ENCODE results near the gene PARD3. TPM values are rescaled to one million over a fixed set of nuclear protein-coding genes. Genes with fewer than 3 reads are reported as not detected.

PARD3 gene
- total RNA-seq, 1 experiment from 2014 or later, result not detected

GRCh38 chr10:34092891-34093290, 722.2 kb downstream of the PARD3 start:
- Histone ChIP-seq H3K9ac (ENCODE audit: low read length) (no peak overlapping the region), H3K4me2 (ENCODE audit: low read depth, low read length, poor library complexity, severe bottlenecking) (no peak overlapping the region), H3K9me2 (replicated peaks; ENCODE audit: insufficient read depth, low read length) (no peaks in the 10 kb centered on the region), H2AFZ (ENCODE audit: low read length) (no peak overlapping the region), H3K9me3 (ENCODE audit: low read length) (peaks cover 24% of the 10 kb centered on the region; the same call in 1 of the 2 replicates), H3K4me1 (ENCODE audit: low read length) (no peaks in the 10 kb centered on the region), H3K27me3 (ENCODE audit: low read length) (no peaks in the 10 kb centered on the region), H4K20me1 (ENCODE audit: insufficient read depth, low read depth, low read length) (no peaks in the 10 kb centered on the region), H3K27ac (ENCODE audit: low read length) (no peak overlapping the region), H3K36me3 (ENCODE audit: insufficient read depth, low read length) (no peaks in the 10 kb centered on the region), H3K4me3 (ENCODE audit: low read length) (no peak overlapping the region), H3K79me2 (ENCODE audit: low read length) (no peaks in the 10 kb centered on the region)
- no peak for DNase-seq

GRCh38 chr10:34091635-34092195, 723.4 kb downstream of the PARD3 start:
- Histone ChIP-seq H3K27ac (ENCODE audit: low read length) (no peak overlapping the region), H3K9ac (ENCODE audit: low read length) (no peak overlapping the region)

GRCh38 chr10:34089253-34089652, 725.8 kb downstream of the PARD3 start:
- Histone ChIP-seq H3K79me2 (ENCODE audit: low read length) (no peaks in the 10 kb centered on the region), H3K4me3 (ENCODE audit: low read length) (no peak overlapping the region), H3K9me3 (ENCODE audit: low read length) (peaks cover 7% of the 10 kb centered on the region), H3K27ac (ENCODE audit: low read length) (no peak overlapping the region), H3K4me1 (ENCODE audit: low read length) (no peaks in the 10 kb centered on the region), H3K27me3 (ENCODE audit: low read length) (no peaks in the 10 kb centered on the region), H4K20me1 (ENCODE audit: insufficient read depth, low read depth, low read length) (no peaks in the 10 kb centered on the region), H3K9ac (ENCODE audit: low read length) (no peak overlapping the region), H3K36me3 (ENCODE audit: insufficient read depth, low read length) (no peaks in the 10 kb centered on the region), H3K4me2 (ENCODE audit: low read depth, low read length, poor library complexity, severe bottlenecking) (no peak overlapping the region), H3K9me2 (replicated peaks; ENCODE audit: insufficient read depth, low read length) (no peaks in the 10 kb centered on the region), H2AFZ (ENCODE audit: low read length) (no peak overlapping the region)
- no peak for DNase-seq

More at GRCh38 chr10:34091635-34092195, 723.4 kb downstream of the PARD3 start:
- no peak overlapping the region for H3K4me3 ChIP-seq (ENCODE audit: low read length)
- no peaks in the 10 kb centered on the region for H3K4me1 ChIP-seq (ENCODE audit: low read length)
- DNase-seq, result no peak
- H3K36me3 ChIP-seq (ENCODE audit: insufficient read depth, low read length), result no peaks in the 10 kb centered on the region
- no peaks in the 10 kb centered on the region for H3K79me2 ChIP-seq (ENCODE audit: low read length)
- H4K20me1 ChIP-seq (ENCODE audit: insufficient read depth, low read depth, low read length), result no peaks in the 10 kb centered on the region
- H3K27me3 ChIP-seq (ENCODE audit: low read length), result no peaks in the 10 kb centered on the region
- peaks cover 24% of the 10 kb centered on the region for H3K9me3 ChIP-seq (ENCODE audit: low read length)
- H3K9me2 ChIP-seq (replicated peaks; ENCODE audit: insufficient read depth, low read length), result no peaks in the 10 kb centered on the region
- no peak overlapping the region for H2AFZ ChIP-seq (ENCODE audit: low read length)
- H3K4me2 ChIP-seq (ENCODE audit: low read depth, low read length, poor library complexity, severe bottlenecking), result no peak overlapping the region

- Histone ChIP-seq H3K9ac (ENCODE audit: low read length) (no peak overlapping the region), H3K27me3 (ENCODE audit: low read length) (no peaks in the 10 kb centered on the region), H3K9me3 (ENCODE audit: low read length) (peaks cover 11% of the 10 kb centered on the region), H4K20me1 (ENCODE audit: insufficient read depth, low read depth, low read length) (no peaks in the 10 kb centered on the region), H3K4me2 (ENCODE audit: low read depth, low read length, poor library complexity, severe bottlenecking) (no peak overlapping the region), H3K4me3 (ENCODE audit: low read length) (no peak overlapping the region), H3K9me2 (replicated peaks; ENCODE audit: insufficient read depth, low read length) (no peaks in the 10 kb centered on the region), H3K79me2 (ENCODE audit: low read length) (no peaks in the 10 kb centered on the region), H3K4me1 (ENCODE audit: low read length) (no peaks in the 10 kb centered on the region), H3K27ac (ENCODE audit: low read length) (no peak overlapping the region), H3K36me3 (ENCODE audit: insufficient read depth, low read length) (no peaks in the 10 kb centered on the region), H2AFZ (ENCODE audit: low read length) (no peak overlapping the region)
- no peak for DNase-seq
Measured at GRCh38 chr10:34088208-34088794, 726.8 kb downstream of the PARD3 start.

GRCh38 chr10:34087095-34087418, 728.0 kb downstream of the PARD3 start:
- no peaks in the 10 kb centered on the region for H4K20me1 ChIP-seq (ENCODE audit: insufficient read depth, low read depth, low read length)
- no peak overlapping the region for H3K4me3 ChIP-seq (ENCODE audit: low read length)
- DNase-seq, result no peak
- H3K9me2 ChIP-seq (replicated peaks; ENCODE audit: insufficient read depth, low read length), result no peaks in the 10 kb centered on the region
- H3K4me1 ChIP-seq (ENCODE audit: low read length), result no peaks in the 10 kb centered on the region
- no peak overlapping the region for H3K9ac ChIP-seq (ENCODE audit: low read length)
- no peaks in the 10 kb centered on the region for H3K79me2 ChIP-seq (ENCODE audit: low read length)
- no peak overlapping the region for H3K27ac ChIP-seq (ENCODE audit: low read length)
- peaks cover 11% of the 10 kb centered on the region for H3K9me3 ChIP-seq (ENCODE audit: low read length)
- no peak overlapping the region for H3K4me2 ChIP-seq (ENCODE audit: low read depth, low read length, poor library complexity, severe bottlenecking)
- H3K36me3 ChIP-seq (ENCODE audit: insufficient read depth, low read length), result no peaks in the 10 kb centered on the region
- no peak overlapping the region for H2AFZ ChIP-seq (ENCODE audit: low read length)
- no peaks in the 10 kb centered on the region for H3K27me3 ChIP-seq (ENCODE audit: low read length)

GRCh38 chr10:34083567-34083966, 731.5 kb downstream of the PARD3 start:
- no peak overlapping the region for H3K4me3 ChIP-seq (ENCODE audit: low read length)
- no peak overlapping the region for H3K27ac ChIP-seq (ENCODE audit: low read length)
- no peak overlapping the region for H3K9ac ChIP-seq (ENCODE audit: low read length)
- H3K36me3 ChIP-seq (ENCODE audit: insufficient read depth, low read length), result no peaks in the 10 kb centered on the region
- H3K9me2 ChIP-seq (replicated peaks; ENCODE audit: insufficient read depth, low read length), result no peaks in the 10 kb centered on the region
- DNase-seq, result no peak
- H4K20me1 ChIP-seq (ENCODE audit: insufficient read depth, low read depth, low read length), result no peaks in the 10 kb centered on the region
- H2AFZ ChIP-seq (ENCODE audit: low read length), result no peak overlapping the region
- H3K9me3 ChIP-seq (ENCODE audit: low read length), result peaks cover 4% of the 10 kb centered on the region
- H3K27me3 ChIP-seq (ENCODE audit: low read length), result no peaks in the 10 kb centered on the region
- no peaks in the 10 kb centered on the region for H3K4me1 ChIP-seq (ENCODE audit: low read length)
- no peaks in the 10 kb centered on the region for H3K79me2 ChIP-seq (ENCODE audit: low read length)
- H3K4me2 ChIP-seq (ENCODE audit: low read depth, low read length, poor library complexity, severe bottlenecking), result no peak overlapping the region

GRCh38 chr10:34081948-34082347, 733.1 kb downstream of the PARD3 start:
- H3K9ac ChIP-seq (ENCODE audit: low read length), result no peak overlapping the region
- no peaks in the 10 kb centered on the region for H3K9me2 ChIP-seq (replicated peaks; ENCODE audit: insufficient read depth, low read length)
- H3K4me3 ChIP-seq (ENCODE audit: low read length), result no peak overlapping the region
- H3K27me3 ChIP-seq (ENCODE audit: low read length), result no peaks in the 10 kb centered on the region
- H3K4me1 ChIP-seq (ENCODE audit: low read length), result no peaks in the 10 kb centered on the region
- peaks cover 4% of the 10 kb centered on the region for H3K9me3 ChIP-seq (ENCODE audit: low read length)
- H4K20me1 ChIP-seq (ENCODE audit: insufficient read depth, low read depth, low read length), result no peaks in the 10 kb centered on the region
- no peak overlapping the region for H2AFZ ChIP-seq (ENCODE audit: low read length)
- no peaks in the 10 kb centered on the region for H3K79me2 ChIP-seq (ENCODE audit: low read length)
- H3K4me2 ChIP-seq (ENCODE audit: low read depth, low read length, poor library complexity, severe bottlenecking), result no peak overlapping the region
- DNase-seq, result no peak
- no peak overlapping the region for H3K27ac ChIP-seq (ENCODE audit: low read length)
- H3K36me3 ChIP-seq (ENCODE audit: insufficient read depth, low read length), result no peaks in the 10 kb centered on the region

GRCh38 chr10:34081347-34081743, 733.8 kb downstream of the PARD3 start:
- Histone ChIP-seq H3K27ac (ENCODE audit: low read length) (no peak overlapping the region), H3K36me3 (ENCODE audit: insufficient read depth, low read length) (no peaks in the 10 kb centered on the region), H3K9me3 (ENCODE audit: low read length) (peaks cover 4% of the 10 kb centered on the region), H3K27me3 (ENCODE audit: low read length) (no peaks in the 10 kb centered on the region), H3K4me3 (ENCODE audit: low read length) (no peak overlapping the region), H3K4me1 (ENCODE audit: low read length) (no peaks in the 10 kb centered on the region), H2AFZ (ENCODE audit: low read length) (no peak overlapping the region), H3K9me2 (replicated peaks; ENCODE audit: insufficient read depth, low read length) (no peaks in the 10 kb centered on the region), H3K9ac (ENCODE audit: low read length) (no peak overlapping the region), H4K20me1 (ENCODE audit: insufficient read depth, low read depth, low read length) (no peaks in the 10 kb centered on the region), H3K4me2 (ENCODE audit: low read depth, low read length, poor library complexity, severe bottlenecking) (no peak overlapping the region), H3K79me2 (ENCODE audit: low read length) (no peaks in the 10 kb centered on the region)
- DNase-seq, result no peak
